Prostate gland (tissue), 2 donors: ENCODE measurements around the gene CACNA1F.

ENCODE experiments used
- POLR2A ChIP-seq: fragments of 450-650 bp; IDR thresholded peaks from one replicate; pipeline ENCODE4 v1.6.1; 2016; ENCODE audit warnings: antibody characterized with exemption, mild to moderate bottlenecking
- TF ChIP-seq, protein P1 (sequence below), 4 experiments: fragments of 200-600 bp in 2 of 4; fragments of 450-650 bp in 2 of 4; sonication (generic) in 2 of 4; IDR thresholded peaks; 1 replicate in 3 of 4; 2 replicates in 1 of 4; pipeline ENCODE4 v1.5.1; 2016 to 2019; ENCODE audit warnings: antibody characterized with exemption in 4 of 4, mild to moderate bottlenecking in 2 of 4, moderate library complexity in 2 of 4

DNA sequence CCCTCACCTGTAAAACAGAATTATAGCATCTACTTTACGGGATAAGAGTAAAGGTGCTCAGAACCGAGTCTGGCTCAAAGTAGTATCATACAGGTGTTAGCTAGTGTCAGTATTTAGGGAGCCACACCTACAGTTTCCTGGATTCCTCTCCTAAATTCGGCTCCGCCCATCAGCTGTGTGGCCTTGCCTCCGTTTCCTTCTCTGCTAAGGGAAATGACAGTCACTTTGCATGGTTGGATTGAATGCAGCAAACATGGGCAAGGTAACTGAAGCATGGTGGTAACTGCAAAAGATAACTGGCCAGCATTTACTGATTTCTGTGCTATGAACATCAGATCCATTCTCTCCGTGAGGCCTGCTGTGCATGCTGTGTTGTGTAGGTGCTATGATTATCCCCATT is 39.3 kb upstream of the CACNA1F start:
- TF ChIP-seq POLR2A = no peak
- TF ChIP-seq, protein P1, sequence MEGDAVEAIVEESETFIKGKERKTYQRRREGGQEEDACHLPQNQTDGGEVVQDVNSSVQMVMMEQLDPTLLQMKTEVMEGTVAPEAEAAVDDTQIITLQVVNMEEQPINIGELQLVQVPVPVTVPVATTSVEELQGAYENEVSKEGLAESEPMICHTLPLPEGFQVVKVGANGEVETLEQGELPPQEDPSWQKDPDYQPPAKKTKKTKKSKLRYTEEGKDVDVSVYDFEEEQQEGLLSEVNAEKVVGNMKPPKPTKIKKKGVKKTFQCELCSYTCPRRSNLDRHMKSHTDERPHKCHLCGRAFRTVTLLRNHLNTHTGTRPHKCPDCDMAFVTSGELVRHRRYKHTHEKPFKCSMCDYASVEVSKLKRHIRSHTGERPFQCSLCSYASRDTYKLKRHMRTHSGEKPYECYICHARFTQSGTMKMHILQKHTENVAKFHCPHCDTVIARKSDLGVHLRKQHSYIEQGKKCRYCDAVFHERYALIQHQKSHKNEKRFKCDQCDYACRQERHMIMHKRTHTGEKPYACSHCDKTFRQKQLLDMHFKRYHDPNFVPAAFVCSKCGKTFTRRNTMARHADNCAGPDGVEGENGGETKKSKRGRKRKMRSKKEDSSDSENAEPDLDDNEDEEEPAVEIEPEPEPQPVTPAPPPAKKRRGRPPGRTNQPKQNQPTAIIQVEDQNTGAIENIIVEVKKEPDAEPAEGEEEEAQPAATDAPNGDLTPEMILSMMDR (IDR thresholded peaks at IDR 0.05) = no peak
